ENCODE results near the gene RAD21L1.

DNA sequence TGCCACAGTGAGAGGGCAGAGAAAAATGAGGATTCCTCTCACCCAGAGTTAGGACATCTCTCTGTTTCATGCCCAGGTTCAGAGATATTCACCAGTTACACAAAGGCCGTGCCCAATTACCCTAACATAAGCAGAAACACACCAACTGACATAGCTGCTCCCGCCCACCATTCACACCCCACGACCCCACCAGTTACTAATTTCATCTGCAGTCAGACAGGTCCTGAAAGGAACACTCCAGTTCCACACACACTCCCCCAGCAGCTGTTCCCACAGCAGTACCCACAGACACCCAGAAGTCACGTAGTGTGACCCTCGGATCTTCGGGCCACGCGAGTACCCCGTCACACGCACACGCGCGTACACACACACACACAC lies 41.6 kb upstream of the RAD21L1 start:
- TF ChIP-seq, protein P1, sequence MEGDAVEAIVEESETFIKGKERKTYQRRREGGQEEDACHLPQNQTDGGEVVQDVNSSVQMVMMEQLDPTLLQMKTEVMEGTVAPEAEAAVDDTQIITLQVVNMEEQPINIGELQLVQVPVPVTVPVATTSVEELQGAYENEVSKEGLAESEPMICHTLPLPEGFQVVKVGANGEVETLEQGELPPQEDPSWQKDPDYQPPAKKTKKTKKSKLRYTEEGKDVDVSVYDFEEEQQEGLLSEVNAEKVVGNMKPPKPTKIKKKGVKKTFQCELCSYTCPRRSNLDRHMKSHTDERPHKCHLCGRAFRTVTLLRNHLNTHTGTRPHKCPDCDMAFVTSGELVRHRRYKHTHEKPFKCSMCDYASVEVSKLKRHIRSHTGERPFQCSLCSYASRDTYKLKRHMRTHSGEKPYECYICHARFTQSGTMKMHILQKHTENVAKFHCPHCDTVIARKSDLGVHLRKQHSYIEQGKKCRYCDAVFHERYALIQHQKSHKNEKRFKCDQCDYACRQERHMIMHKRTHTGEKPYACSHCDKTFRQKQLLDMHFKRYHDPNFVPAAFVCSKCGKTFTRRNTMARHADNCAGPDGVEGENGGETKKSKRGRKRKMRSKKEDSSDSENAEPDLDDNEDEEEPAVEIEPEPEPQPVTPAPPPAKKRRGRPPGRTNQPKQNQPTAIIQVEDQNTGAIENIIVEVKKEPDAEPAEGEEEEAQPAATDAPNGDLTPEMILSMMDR (IDR thresholded peaks at IDR 0.05): no peak
- no peak for TF ChIP-seq EZH2phosphoT487 (IDR thresholded peaks at IDR 0.05)
- no peak for TF ChIP-seq EZH2 (IDR thresholded peaks at IDR 0.05)
